MCF 10A (cell line): ENCODE results near the gene ANKRD11. TPM values are rescaled to one million over a fixed set of nuclear protein-coding genes. Genes with fewer than 3 reads are reported as not detected.

ENCODE experiments used
- BruUV-seq: library from RNA; stranded (reverse); fragments of 400-500 nt; replicated peaks from 2 replicates; lab custom pipeline; 2021; lab: Mats Ljungman, UMichigan
- CTCF ChIA-PET: fragments of 300-600 bp; sonication (Branson Sonifier 250); formaldehyde crosslinking; extraction: SDS; loops from one replicate; lab custom pipeline; 2021; ENCODE audit warnings: antibody characterized with exemption, inconsistent platforms; lab: Yijun Ruan, JAX
- POLR2A ChIA-PET: fragments of 300-600, 350-650 bp; sonication (Branson Sonifier 250); formaldehyde crosslinking; extraction: SDS; loops from one replicate; lab custom pipeline; 2020; ENCODE audit warnings: antibody characterized with exemption, inconsistent platforms; lab: Yijun Ruan, JAX
- DNase-seq: peaks from one replicate; pipeline ENCODE4 v3.0.0-alpha.2; 2018; ENCODE audit not compliant: unreplicated experiment
- H3K27ac Mint-ChIP-seq: one replicate; pipeline ENCODE4 v1.8.0; 2022; ENCODE audit warnings: mild to moderate bottlenecking, low read depth, mixed read lengths; ENCODE audit not compliant: unreplicated experiment
- H3K27me3 Mint-ChIP-seq: one replicate; pipeline ENCODE4 v1.8.0; 2022; ENCODE audit warnings: mixed read lengths; ENCODE audit not compliant: insufficient read depth, unreplicated experiment
- H3K36me3 Mint-ChIP-seq: one replicate; pipeline ENCODE4 v1.8.0; 2022; ENCODE audit warnings: mild to moderate bottlenecking, moderate library complexity, mixed read lengths; ENCODE audit not compliant: insufficient read depth, unreplicated experiment
- H3K4me1 Mint-ChIP-seq: one replicate; pipeline ENCODE4 v1.8.0; 2022; ENCODE audit warnings: mixed read lengths; ENCODE audit not compliant: insufficient read depth, unreplicated experiment
- H3K4me3 Mint-ChIP-seq: one replicate; pipeline ENCODE4 v1.8.0; 2022; ENCODE audit warnings: mild to moderate bottlenecking, moderate library complexity, mixed read lengths; ENCODE audit not compliant: unreplicated experiment
- H3K9me3 Mint-ChIP-seq: one replicate; pipeline ENCODE4 v1.8.0; 2022; ENCODE audit warnings: mixed read lengths; ENCODE audit not compliant: unreplicated experiment
- CTCF ChIP-seq: fragments of 200-600 bp; IDR thresholded peaks from one replicate; pipeline ENCODE4 v1.8.0; 2022; ENCODE audit warnings: antibody characterized with exemption, mild to moderate bottlenecking; ENCODE audit not compliant: unreplicated experiment
- intact Hi-C: fragments of 100-400 bp; cut with micrococcal nuclease; formaldehyde crosslinking; loops from 2 replicates; pipeline ENCODE4 v1.14.1; 2022
- total RNA-seq: library from RNA; stranded (reverse); gene quantifications from 2 replicates; pipeline ENCODE4 v1.2.3, GENCODE V29; 2022

Gene ANKRD11
- total RNA-seq, 1 experiment from 2014 or later = 237 TPM

GRCh38 chr16:89473791-89474414 is 16.5 kb downstream of the ANKRD11 start:
- Mint-ChIP-seq H3K9me3 (no peaks in the 10 kb centered on the region), H3K4me1 (peaks cover 62% of the 10 kb centered on the region), H3K27me3 (no peaks in the 10 kb centered on the region), H3K27ac (peak overlapping the region; percentile 66), H3K36me3 (peaks cover 8% of the 10 kb centered on the region), H3K4me3 (peak overlapping the region; percentile 7)
- intact Hi-C loops = no loop called here
- CTCF ChIA-PET = interaction anchor here (0.5 to 1.5 kb wide), 3 partner anchors 29 to 269 kb away, joined by 3 to 4 read pairs (median 3); no protein-coding TSS in a partner anchor
- POLR2A ChIA-PET = interaction anchor here (0.7 to 2.4 kb wide), 17 partner anchors 10 to 164 kb away, joined by 3 to 13 read pairs (median 5); no protein-coding TSS in a partner anchor
- DNase-seq = peak; percentile 67
- TF ChIP-seq CTCF = no peak
- BruUV-seq = no TSS peak

- ChIA-PET POLR2A (interaction anchor here (1.2 to 2.9 kb wide), 10 partner anchors 12 to 163 kb away, joined by 3 to 18 read pairs (median 6); no protein-coding TSS in a partner anchor), CTCF (interaction anchor here (0.5 to 1.5 kb wide), 3 partner anchors 32 to 268 kb away, joined by 3 read pairs; no protein-coding TSS in a partner anchor)
- no peak overlapping the region for H3K4me3 Mint-ChIP-seq
- no peak for TF ChIP-seq CTCF
- peaks cover 56% of the 10 kb centered on the region for H3K4me1 Mint-ChIP-seq
- H3K27me3 Mint-ChIP-seq = no peaks in the 10 kb centered on the region
- H3K9me3 Mint-ChIP-seq = no peaks in the 10 kb centered on the region
- intact Hi-C loops = no loop called here
- H3K27ac Mint-ChIP-seq = peak overlapping the region; percentile 66
- no TSS peak for BruUV-seq
- DNase-seq = no peak
- peaks cover 8% of the 10 kb centered on the region for H3K36me3 Mint-ChIP-seq
These were observed 17.1 kb downstream of the ANKRD11 start for GRCh38 chr16:89473136-89473712.

GRCh38 chr16:89472711-89473075 is 17.7 kb downstream of the ANKRD11 start:
- ChIA-PET POLR2A (interaction anchor here (1.4 to 2.9 kb wide), 3 partner anchors 14 to 61 kb away, joined by 3 to 18 read pairs (median 6); no protein-coding TSS in a partner anchor), CTCF (interaction anchor here (0.9 to 1.1 kb wide), 2 partner anchors 14 to 107 kb away, joined by 3 to 6 read pairs; no protein-coding TSS in a partner anchor)
- no TSS peak for BruUV-seq
- H3K9me3 Mint-ChIP-seq = no peaks in the 10 kb centered on the region
- peak overlapping the region; percentile 53 for H3K27ac Mint-ChIP-seq
- H3K4me1 Mint-ChIP-seq = peaks cover 53% of the 10 kb centered on the region
- H3K4me3 Mint-ChIP-seq = no peak overlapping the region
- H3K36me3 Mint-ChIP-seq = peaks cover 8% of the 10 kb centered on the region
- intact Hi-C loops = no loop called here
- no peak for DNase-seq
- no peak for TF ChIP-seq CTCF
- no peaks in the 10 kb centered on the region for H3K27me3 Mint-ChIP-seq

- intact Hi-C loops = no loop called here
- H3K4me3 Mint-ChIP-seq = no peak overlapping the region
- TF ChIP-seq CTCF = no peak
- peaks cover 7% of the 10 kb centered on the region for H3K36me3 Mint-ChIP-seq
- ChIA-PET CTCF (interaction anchor here (2.5 kb wide), 1 partner anchor 8 kb away, joined by 7 read pairs; no protein-coding TSS in a partner anchor), POLR2A (interaction anchor here (1.6 kb wide), 1 partner anchor 9 kb away, joined by 7 read pairs; no protein-coding TSS in a partner anchor)
- BruUV-seq = no TSS peak
- peaks cover 19% of the 10 kb centered on the region for H3K4me1 Mint-ChIP-seq
- H3K27ac Mint-ChIP-seq = no peak overlapping the region
- no peak for DNase-seq
- no peaks in the 10 kb centered on the region for H3K27me3 Mint-ChIP-seq
- H3K9me3 Mint-ChIP-seq = no peaks in the 10 kb centered on the region
These were observed 23.0 kb downstream of the ANKRD11 start for GRCh38 chr16:89467382-89467781.
